ENCODE results near the gene SLC39A11. TPM values are rescaled to one million over a fixed set of nuclear protein-coding genes. Genes with fewer than 3 reads are reported as not detected.

Gene SLC39A11
- total and polyA plus RNA-seq, 2 of the 13 experiments (the other 11 are each of a cell fraction or from before 2014, with no cell fraction given) = 17.2 to 31.5 TPM

GRCh38 chr17:72725433-72726068 lies 366.9 kb downstream of the SLC39A11 start (continued):
- TF ChIP-seq SALL2 (CRISPR knock-in tag; IDR thresholded peaks at IDR 0.05) (no peak), KDM1A (CRISPR knock-in tag; IDR thresholded peaks at IDR 0.05) (no peak), POLR2AphosphoS2 (IDR thresholded peaks at IDR 0.05; ENCODE audit: low read depth, low read length) (no peak), RAD21 (CRISPR knock-in tag; IDR thresholded peaks at IDR 0.05) (peak; percentile 98), NFIB (CRISPR knock-in tag; IDR thresholded peaks at IDR 0.05; ENCODE audit: borderline replicate concordance) (no peak), U2AF1 (optimal IDR thresholded peaks at IDR 0.05; ENCODE audit: low read depth, low read length) (no peak), AKAP8 (CRISPR knock-in tag; IDR thresholded peaks at IDR 0.05) (no peak), ZC3H13 (CRISPR knock-in tag; IDR thresholded peaks at IDR 0.05) (no peak), ZKSCAN5 (CRISPR knock-in tag; IDR thresholded peaks at IDR 0.05) (no peak), TCF12 (IDR thresholded peaks at IDR 0.05) (no peak), TCF12 (CRISPR knock-in tag; IDR thresholded peaks at IDR 0.05) (no peak), HMGXB4 (CRISPR knock-in tag; IDR thresholded peaks at IDR 0.05; ENCODE audit: borderline replicate concordance in 1 of 2, low read depth in 1 of 2) (peak in 1 of 2 experiments; percentile 81; a peak in 2 of 4 replicates), SMAD3 (CRISPR knock-in tag; IDR thresholded peaks at IDR 0.05) (peak; percentile 74; the same call in 1 of the 2 replicates), ZNF567 (CRISPR knock-in tag; IDR thresholded peaks at IDR 0.05; ENCODE audit: borderline replicate concordance) (no peak), MYNN (CRISPR knock-in tag; IDR thresholded peaks at IDR 0.05; ENCODE audit: low read depth) (peak; percentile 73; the same call in 1 of the 2 replicates), SSRP1 (CRISPR knock-in tag; IDR thresholded peaks at IDR 0.05) (0 out of 2 replicates have a peak, but pooled peaks have one; percentile 62), ZNF337 (CRISPR knock-in tag; IDR thresholded peaks at IDR 0.05; ENCODE audit: borderline replicate concordance, low read depth) (no peak), SNRNP70 (IDR thresholded peaks at IDR 0.05; ENCODE audit: low read depth, low read length) (no peak), PITX1 (CRISPR knock-in tag; IDR thresholded peaks at IDR 0.05) (0 out of 2 replicates have a peak, but pooled peaks have one; percentile 27), FOXJ3 (CRISPR knock-in tag; IDR thresholded peaks at IDR 0.05; ENCODE audit: borderline replicate concordance) (no peak), ZSCAN29 (CRISPR knock-in tag; conservative IDR thresholded peaks at IDR 0.05) (no peak), ATM (IDR thresholded peaks at IDR 0.05; ENCODE audit: borderline replicate concordance) (no peak), CHD2 (IDR thresholded peaks at IDR 0.05; ENCODE audit: low read depth, low read length) (no peak)
- TF ChIP-seq, protein P1, sequence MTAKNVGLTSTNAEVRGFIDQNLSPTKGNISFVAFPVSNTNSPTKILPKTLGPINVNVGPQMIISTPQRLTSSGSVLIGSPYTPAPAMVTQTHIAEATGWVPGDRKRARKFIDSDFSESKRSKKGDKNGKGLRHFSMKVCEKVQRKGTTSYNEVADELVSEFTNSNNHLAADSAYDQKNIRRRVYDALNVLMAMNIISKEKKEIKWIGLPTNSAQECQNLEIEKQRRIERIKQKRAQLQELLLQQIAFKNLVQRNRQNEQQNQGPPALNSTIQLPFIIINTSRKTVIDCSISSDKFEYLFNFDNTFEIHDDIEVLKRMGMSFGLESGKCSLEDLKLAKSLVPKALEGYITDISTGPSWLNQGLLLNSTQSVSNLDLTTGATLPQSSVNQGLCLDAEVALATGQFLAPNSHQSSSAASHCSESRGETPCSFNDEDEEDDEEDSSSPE (CRISPR knock-in tag; IDR thresholded peaks at IDR 0.05) = peak; percentile 55; the same call in 1 of the 2 replicates
- TF ChIP-seq, protein P2, sequence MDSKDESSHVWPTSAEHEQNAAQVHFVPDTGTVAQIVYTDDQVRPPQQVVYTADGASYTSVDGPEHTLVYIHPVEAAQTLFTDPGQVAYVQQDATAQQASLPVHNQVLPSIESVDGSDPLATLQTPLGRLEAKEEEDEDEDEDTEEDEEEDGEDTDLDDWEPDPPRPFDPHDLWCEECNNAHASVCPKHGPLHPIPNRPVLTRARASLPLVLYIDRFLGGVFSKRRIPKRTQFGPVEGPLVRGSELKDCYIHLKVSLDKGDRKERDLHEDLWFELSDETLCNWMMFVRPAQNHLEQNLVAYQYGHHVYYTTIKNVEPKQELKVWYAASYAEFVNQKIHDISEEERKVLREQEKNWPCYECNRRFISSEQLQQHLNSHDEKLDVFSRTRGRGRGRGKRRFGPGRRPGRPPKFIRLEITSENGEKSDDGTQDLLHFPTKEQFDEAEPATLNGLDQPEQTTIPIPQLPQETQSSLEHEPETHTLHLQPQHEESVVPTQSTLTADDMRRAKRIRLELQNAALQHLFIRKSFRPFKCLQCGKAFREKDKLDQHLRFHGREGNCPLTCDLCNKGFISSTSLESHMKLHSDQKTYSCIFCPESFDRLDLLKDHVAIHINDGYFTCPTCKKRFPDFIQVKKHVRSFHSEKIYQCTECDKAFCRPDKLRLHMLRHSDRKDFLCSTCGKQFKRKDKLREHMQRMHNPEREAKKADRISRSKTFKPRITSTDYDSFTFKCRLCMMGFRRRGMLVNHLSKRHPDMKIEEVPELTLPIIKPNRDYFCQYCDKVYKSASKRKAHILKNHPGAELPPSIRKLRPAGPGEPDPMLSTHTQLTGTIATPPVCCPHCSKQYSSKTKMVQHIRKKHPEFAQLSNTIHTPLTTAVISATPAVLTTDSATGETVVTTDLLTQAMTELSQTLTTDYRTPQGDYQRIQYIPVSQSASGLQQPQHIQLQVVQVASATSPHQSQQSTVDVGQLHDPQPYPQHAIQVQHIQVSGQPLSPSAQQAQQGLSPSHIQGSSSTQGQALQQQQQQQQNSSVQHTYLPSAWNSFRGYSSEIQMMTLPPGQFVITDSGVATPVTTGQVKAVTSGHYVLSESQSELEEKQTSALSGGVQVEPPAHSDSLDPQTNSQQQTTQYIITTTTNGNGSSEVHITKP (CRISPR knock-in tag; IDR thresholded peaks at IDR 0.05; ENCODE audit: low read depth) = no peak; the same call in 1 of the 2 replicates

Measured in HepG2 (cell line).